IgD-negative memory B cell (primary cell): Measurements from ENCODE around the gene CDC42EP4. TPM values are rescaled to one million over a fixed set of nuclear protein-coding genes. Genes with fewer than 3 reads are reported as not detected.
"Not testable (repeated sequence)": the region's sequence is repeated elsewhere in the genome, so short reads cannot be mapped to it uniquely, and the experiment has no call there.

Source experiments
- H3K27ac Mint-ChIP-seq, 3 donors: one replicate each; pipeline ENCODE4 v1.8.0; 2020 to 2022; ENCODE audit warnings: mild to moderate bottlenecking in 3 of 3, mixed read lengths in 3 of 3, moderate library complexity in 1 of 3
- H3K27me3 Mint-ChIP-seq: one replicate; pipeline ENCODE4 v1.8.0; 2021; ENCODE audit warnings: mixed read lengths
- H3K36me3 Mint-ChIP-seq: one replicate; pipeline ENCODE4 v1.8.0; 2020; ENCODE audit warnings: mild to moderate bottlenecking, mixed read lengths
- H3K4me1 Mint-ChIP-seq, 3 donors: one replicate each; pipeline ENCODE4 v1.8.0; 2020 to 2022; ENCODE audit warnings: mixed read lengths in 3 of 3, mild to moderate bottlenecking in 1 of 3
- H3K4me3 Mint-ChIP-seq, 4 donors: one replicate each; pipeline ENCODE4 v1.8.0; 2020 to 2022; ENCODE audit warnings: mild to moderate bottlenecking in 4 of 4, mixed read lengths in 4 of 4, moderate library complexity in 3 of 4
- H3K9me3 Mint-ChIP-seq, 3 donors: one replicate each; pipeline ENCODE4 v1.8.0; 2020 to 2021; ENCODE audit warnings: mixed read lengths in 3 of 3, mild to moderate bottlenecking in 1 of 3
- polyA plus RNA-seq: library from polyadenylated mRNA; unstranded; fragments of 300-500 nt; fragmentation: Illumina TruSeq; gene quantifications from one replicate; pipeline ENCODE4 v1.2.3, GENCODE V29; 2021

Gene CDC42EP4
- polyA plus RNA-seq, 1 donor from 2014 or later: 0.39 TPM

GRCh38 chr17:73271072-73271471 lies 40.7 kb downstream of the CDC42EP4 start:
- H3K9me3 Mint-ChIP-seq: peaks cover 0 to 3% (median 0%) of the 10 kb centered on the region in 3 donors
- no peaks in the 10 kb centered on the region for H3K36me3 Mint-ChIP-seq
- H3K27ac Mint-ChIP-seq: peak overlapping the region in 2 of 3 donors; percentile 53 to 54
- peaks cover 5 to 6% (median 6%) of the 10 kb centered on the region in 3 donors for H3K4me1 Mint-ChIP-seq
- peak overlapping the region in 3 of 4 donors; percentile 46 to 88 (median 70) for H3K4me3 Mint-ChIP-seq
- H3K27me3 Mint-ChIP-seq: no peaks in the 10 kb centered on the region

GRCh38 chr17:73269791-73270190 lies 42.0 kb downstream of the CDC42EP4 start:
- Mint-ChIP-seq H3K9me3 (peaks cover 0 to 3% (median 0%) of the 10 kb centered on the region in 3 donors), H3K4me3 (no peak overlapping the region), H3K36me3 (no peaks in the 10 kb centered on the region), H3K27me3 (no peaks in the 10 kb centered on the region), H3K27ac (no peak overlapping the region), H3K4me1 (peaks cover 5 to 6% (median 6%) of the 10 kb centered on the region in 3 donors)

- H3K9me3 Mint-ChIP-seq: peaks cover 0 to 3% (median 0%) of the 10 kb centered on the region in 3 donors
- H3K27ac Mint-ChIP-seq: no peak overlapping the region
- H3K4me1 Mint-ChIP-seq: peaks cover 5 to 6% (median 6%) of the 10 kb centered on the region in 3 donors
- no peaks in the 10 kb centered on the region for H3K36me3 Mint-ChIP-seq
- no peaks in the 10 kb centered on the region for H3K27me3 Mint-ChIP-seq
- no peak overlapping the region for H3K4me3 Mint-ChIP-seq
Observed at GRCh38 chr17:73269329-73269615, 42.5 kb downstream of the CDC42EP4 start.

GRCh38 chr17:73268582-73269328 lies 43.0 kb downstream of the CDC42EP4 start:
- no peaks in the 10 kb centered on the region for H3K27me3 Mint-ChIP-seq
- peaks cover 0 to 3% (median 0%) of the 10 kb centered on the region in 3 donors for H3K9me3 Mint-ChIP-seq
- no peak overlapping the region for H3K4me3 Mint-ChIP-seq
- peaks cover 5 to 6% (median 6%) of the 10 kb centered on the region in 3 donors for H3K4me1 Mint-ChIP-seq
- no peaks in the 10 kb centered on the region for H3K36me3 Mint-ChIP-seq
- H3K27ac Mint-ChIP-seq: no peak overlapping the region

GRCh38 chr17:73267648-73268537 lies 43.9 kb downstream of the CDC42EP4 start:
- H3K9me3 Mint-ChIP-seq: peaks cover 0 to 5% (median 0%) of the 10 kb centered on the region in 3 donors
- peaks cover 5 to 6% (median 6%) of the 10 kb centered on the region in 3 donors for H3K4me1 Mint-ChIP-seq
- H3K27ac Mint-ChIP-seq: no peak overlapping the region
- H3K36me3 Mint-ChIP-seq: no peaks in the 10 kb centered on the region
- H3K4me3 Mint-ChIP-seq: no peak overlapping the region
- H3K27me3 Mint-ChIP-seq: no peaks in the 10 kb centered on the region

GRCh38 chr17:73266796-73267195 lies 45.0 kb downstream of the CDC42EP4 start:
- Mint-ChIP-seq H3K27ac (no peak overlapping the region), H3K4me1 (peaks cover 5 to 6% (median 6%) of the 10 kb centered on the region in 3 donors), H3K36me3 (no peaks in the 10 kb centered on the region), H3K27me3 (no peaks in the 10 kb centered on the region), H3K4me3 (peak overlapping the region in 1 of 4 donors; percentile 28), H3K9me3 (peaks cover 0 to 5% (median 0%) of the 10 kb centered on the region in 3 donors)

GRCh38 chr17:73265646-73266640 lies 45.9 kb downstream of the CDC42EP4 start:
- no peak overlapping the region for H3K27ac Mint-ChIP-seq
- H3K27me3 Mint-ChIP-seq: no peaks in the 10 kb centered on the region
- peaks cover 0 to 4% (median 0%) of the 10 kb centered on the region in 3 donors for H3K9me3 Mint-ChIP-seq
- no peaks in the 10 kb centered on the region for H3K36me3 Mint-ChIP-seq
- no peak overlapping the region for H3K4me3 Mint-ChIP-seq
- peaks cover 2 to 3% (median 2%) of the 10 kb centered on the region in 3 donors for H3K4me1 Mint-ChIP-seq

GRCh38 chr17:73264448-73264847 lies 47.4 kb downstream of the CDC42EP4 start:
- H3K36me3 Mint-ChIP-seq, H3K4me1 Mint-ChIP-seq, H3K27ac Mint-ChIP-seq, H3K27me3 Mint-ChIP-seq, H3K9me3 Mint-ChIP-seq, H3K4me3 Mint-ChIP-seq: not testable (repeated sequence)

GRCh38 chr17:73262676-73263642 lies 48.8 kb downstream of the CDC42EP4 start:
- Mint-ChIP-seq H3K36me3 (no peaks in the 10 kb centered on the region), H3K27ac (peak overlapping the region in 1 of 3 donors; percentile 73), H3K4me1 (no peaks in the 10 kb centered on the region), H3K4me3 (peak overlapping the region in 2 of 4 donors; percentile 39 to 61), H3K9me3 (peaks cover 0 to 2% (median 0%) of the 10 kb centered on the region in 3 donors), H3K27me3 (peaks cover 1% of the 10 kb centered on the region)

GRCh38 chr17:73261952-73262675 lies 49.7 kb downstream of the CDC42EP4 start:
- Mint-ChIP-seq H3K27me3 (peaks cover 1% of the 10 kb centered on the region), H3K4me1 (no peaks in the 10 kb centered on the region), H3K27ac (no peak overlapping the region), H3K9me3 (peaks cover 0 to 2% (median 0%) of the 10 kb centered on the region in 3 donors), H3K36me3 (no peaks in the 10 kb centered on the region), H3K4me3 (peak overlapping the region in 1 of 4 donors; percentile 61)

- Mint-ChIP-seq H3K27me3 (peaks cover 1% of the 10 kb centered on the region), H3K4me1 (no peaks in the 10 kb centered on the region), H3K36me3 (no peaks in the 10 kb centered on the region), H3K9me3 (peaks cover 0 to 2% (median 0%) of the 10 kb centered on the region in 3 donors), H3K4me3 (peak within 1 kb of the TSS in 2 of 4 donors; percentile 39 to 61), H3K27ac (no peak within 1 kb of the TSS)
Observed at GRCh38 chr17:73261617-73261951, 50.2 kb downstream of the CDC42EP4 start, which contains the start of gene CPSF4L. Gene CPSF4L (minus strand): TSS chr17:73261880. CDS start chr17:73261818, 62 bp downstream.

GRCh38 chr17:73257516-73257915 lies 54.3 kb downstream of the CDC42EP4 start:
- H3K36me3 Mint-ChIP-seq: no peaks in the 10 kb centered on the region
- peaks cover 0 to 1% (median 0%) of the 10 kb centered on the region in 3 donors for H3K4me1 Mint-ChIP-seq
- no peaks in the 10 kb centered on the region for H3K9me3 Mint-ChIP-seq
- H3K27ac Mint-ChIP-seq: no peak overlapping the region
- no peak overlapping the region for H3K4me3 Mint-ChIP-seq
- H3K27me3 Mint-ChIP-seq: peaks cover 1% of the 10 kb centered on the region

- Mint-ChIP-seq H3K9me3 (no peaks in the 10 kb centered on the region), H3K27me3 (peaks cover 1% of the 10 kb centered on the region)
Observed at GRCh38 chr17:73256220-73256619, 55.6 kb downstream of the CDC42EP4 start.

More at GRCh38 chr17:73256220-73256619, 55.6 kb downstream of the CDC42EP4 start:
- no peak overlapping the region for H3K4me3 Mint-ChIP-seq
- H3K27ac Mint-ChIP-seq: no peak overlapping the region
- H3K36me3 Mint-ChIP-seq: no peaks in the 10 kb centered on the region
- H3K4me1 Mint-ChIP-seq: peaks cover 0 to 1% (median 0%) of the 10 kb centered on the region in 3 donors
